CD4-positive, alpha-beta T cell (primary cell): ENCODE results near the gene BDH2. TPM values are rescaled to one million over a fixed set of nuclear protein-coding genes. Genes with fewer than 3 reads are reported as not detected.

ENCODE experiments used
- ATAC-seq: fragments of 200-7000 bp; cut with Tn5 transposase; one replicate; pipeline ENCODE4 v1.10.0; 2022; ENCODE audit warnings: mild to moderate bottlenecking; ENCODE audit not compliant: poor library complexity
- CTCF ChIA-PET: fragments of 350-600 bp; sonication (Branson Sonifier 250); formaldehyde crosslinking; loops from one replicate; lab custom pipeline; 2021; ENCODE audit warnings: antibody characterized with exemption, inconsistent platforms; lab: Charles Lee
- POLR2A ChIA-PET: fragments of 350-600 bp; sonication (Branson Sonifier 250); formaldehyde crosslinking; loops from one replicate; lab custom pipeline; 2021; ENCODE audit warnings: antibody characterized with exemption, inconsistent platforms; lab: Charles Lee
- DNase-seq, 14 experiments: peaks; one replicate each; pipeline ENCODE4 v3.0.0-alpha.2; 2013 to 2020; ENCODE audit warnings: mixed read lengths in 2 of 14
- H3K27ac ChIP-seq, 2 donors: one replicate each; pipeline versions ENCODE4 v1.5.1 to v1.7.0; 2013; ENCODE audit warnings: low read length in 2 of 2, low read depth in 1 of 2, mild to moderate bottlenecking in 1 of 2
- H3K27me3 ChIP-seq, 2 experiments: 1 replicate in 1 of 2; 2 replicates in 1 of 2; pipeline versions ENCODE4 v1.6.1 to v1.7.0; 2013; ENCODE audit warnings: low read length in 2 of 2, control low read depth in 1 of 2, mild to moderate bottlenecking in 1 of 2, moderate library complexity in 1 of 2; ENCODE audit not compliant: insufficient read depth in 2 of 2, control insufficient read depth in 1 of 2
- H3K36me3 ChIP-seq: one replicate; pipeline ENCODE4 v1.6.1; 2013; ENCODE audit warnings: low read length, control low read depth; ENCODE audit not compliant: insufficient read depth
- H3K4me1 ChIP-seq: one replicate; pipeline ENCODE4 v1.6.1; 2013; ENCODE audit warnings: low read length, control low read depth; ENCODE audit not compliant: insufficient read depth
- H3K4me3 ChIP-seq: one replicate; pipeline ENCODE4 v1.5.1; 2013; ENCODE audit warnings: mild to moderate bottlenecking, low read length, moderate library complexity
- H3K9me3 ChIP-seq, 2 experiments: 1 replicate in 1 of 2; 2 replicates in 1 of 2; pipeline versions ENCODE4 v1.6.1 to v1.7.0; 2013; ENCODE audit warnings: low read length in 2 of 2, mild to moderate bottlenecking in 2 of 2, control low read depth in 1 of 2, moderate library complexity in 1 of 2; ENCODE audit not compliant: control insufficient read depth in 1 of 2, insufficient read depth in 1 of 2
- H3K27ac Mint-ChIP-seq: one replicate; pipeline ENCODE4 v1.8.0; 2020; ENCODE audit warnings: mixed read lengths
- H3K27me3 Mint-ChIP-seq: one replicate; pipeline ENCODE4 v1.8.0; 2021; ENCODE audit warnings: mixed read lengths
- H3K36me3 Mint-ChIP-seq: one replicate; pipeline ENCODE4 v1.8.0; 2021; ENCODE audit warnings: low read depth, mixed read lengths
- H3K4me1 Mint-ChIP-seq: one replicate; pipeline ENCODE4 v1.8.0; 2021; ENCODE audit warnings: low read depth, mixed read lengths
- H3K4me3 Mint-ChIP-seq: one replicate; pipeline ENCODE4 v1.8.0; 2020; ENCODE audit warnings: mild to moderate bottlenecking, mixed read lengths
- H3K9me3 Mint-ChIP-seq: one replicate; pipeline ENCODE4 v1.8.0; 2020; ENCODE audit warnings: mixed read lengths
- intact Hi-C, 2 experiments: fragments of 100-400 bp; cut with DNase I in 1 of 2; cut with micrococcal nuclease in 1 of 2; formaldehyde crosslinking; loops; one replicate each; pipeline versions ENCODE4 v1.15.1 to v1.9.0; 2023 to 2025; cut with DNase I, micrococcal nuclease
- total RNA-seq, 174 experiments: library from RNA in 2 of 174; stranded (reverse) in 2 of 174; gene quantifications; one replicate each; pipeline ENCODE4 v1.2.3 and lab custom pipeline; 2021 to 2026
- TF ChIP-seq, protein P1 (sequence below): fragments of 200-600 bp; IDR thresholded peaks from one replicate; pipeline ENCODE4 v1.8.0; 2022; ENCODE audit warnings: antibody characterized with exemption, mild to moderate bottlenecking

BDH2 gene
- total RNA-seq, 2 experiments from 2014 or later = 9.9 to 10.3 TPM

DNA sequence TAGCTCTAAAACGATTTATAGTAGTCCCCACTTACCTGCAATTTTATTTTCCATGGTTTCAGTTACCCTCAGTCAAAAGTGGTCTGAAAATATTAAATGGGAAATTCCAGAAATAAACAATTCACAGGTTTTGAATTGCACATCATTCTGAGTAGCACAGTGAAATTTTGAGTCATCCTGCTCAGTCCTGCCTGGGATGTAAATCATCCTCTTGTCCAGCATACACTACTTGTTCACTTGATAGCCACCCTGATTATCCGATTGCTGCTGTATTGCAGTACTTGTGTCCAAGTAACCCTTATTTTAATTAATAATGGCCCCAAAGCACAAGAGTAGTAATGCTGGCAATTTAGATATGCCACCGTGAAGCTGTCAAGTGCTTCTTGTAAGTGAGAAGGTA lies 23.5 kb upstream of the BDH2 start:
- TF ChIP-seq, protein P1, sequence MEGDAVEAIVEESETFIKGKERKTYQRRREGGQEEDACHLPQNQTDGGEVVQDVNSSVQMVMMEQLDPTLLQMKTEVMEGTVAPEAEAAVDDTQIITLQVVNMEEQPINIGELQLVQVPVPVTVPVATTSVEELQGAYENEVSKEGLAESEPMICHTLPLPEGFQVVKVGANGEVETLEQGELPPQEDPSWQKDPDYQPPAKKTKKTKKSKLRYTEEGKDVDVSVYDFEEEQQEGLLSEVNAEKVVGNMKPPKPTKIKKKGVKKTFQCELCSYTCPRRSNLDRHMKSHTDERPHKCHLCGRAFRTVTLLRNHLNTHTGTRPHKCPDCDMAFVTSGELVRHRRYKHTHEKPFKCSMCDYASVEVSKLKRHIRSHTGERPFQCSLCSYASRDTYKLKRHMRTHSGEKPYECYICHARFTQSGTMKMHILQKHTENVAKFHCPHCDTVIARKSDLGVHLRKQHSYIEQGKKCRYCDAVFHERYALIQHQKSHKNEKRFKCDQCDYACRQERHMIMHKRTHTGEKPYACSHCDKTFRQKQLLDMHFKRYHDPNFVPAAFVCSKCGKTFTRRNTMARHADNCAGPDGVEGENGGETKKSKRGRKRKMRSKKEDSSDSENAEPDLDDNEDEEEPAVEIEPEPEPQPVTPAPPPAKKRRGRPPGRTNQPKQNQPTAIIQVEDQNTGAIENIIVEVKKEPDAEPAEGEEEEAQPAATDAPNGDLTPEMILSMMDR = no peak
- no peak overlapping the region for H3K4me3 Mint-ChIP-seq

DNA sequence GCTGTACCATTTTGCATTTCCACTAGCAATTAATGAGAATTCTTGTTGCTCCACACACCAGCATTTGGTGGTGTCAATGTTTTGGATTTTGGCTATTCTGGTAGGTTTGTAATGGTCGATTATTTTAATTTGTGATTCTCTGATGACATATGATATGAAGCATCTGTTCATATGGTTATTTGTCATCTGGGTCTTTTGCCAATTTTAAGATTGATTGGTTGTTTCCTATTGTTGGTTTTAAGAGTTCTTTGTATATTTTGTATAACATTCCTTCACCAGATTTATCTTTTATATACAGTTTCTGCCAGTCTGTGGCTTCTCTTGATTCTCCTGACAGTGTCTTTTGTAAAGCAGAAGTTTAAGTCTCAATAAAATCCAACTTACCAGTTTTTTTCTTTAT lies 18.5 kb upstream of the BDH2 start:
- no peak overlapping the region for H3K4me3 ChIP-seq
- DNase-seq = no peak
- Mint-ChIP-seq H3K4me1 (no peaks in the 10 kb centered on the region), H3K9me3 (no peaks in the 10 kb centered on the region), H3K36me3 (no peaks in the 10 kb centered on the region), H3K27me3 (no peaks in the 10 kb centered on the region), H3K27ac (no peak overlapping the region), H3K4me3 (no peak overlapping the region)
- no peak overlapping the region for H3K27ac ChIP-seq
- H3K36me3 ChIP-seq = no peaks in the 10 kb centered on the region
- CTCF ChIA-PET = no interaction called here
- no peak for ATAC-seq
- no peaks in the 10 kb centered on the region for H3K4me1 ChIP-seq
- no peaks in the 10 kb centered on the region for H3K9me3 ChIP-seq
- no peaks in the 10 kb centered on the region for H3K27me3 ChIP-seq
- TF ChIP-seq, protein P1 = no peak
- POLR2A ChIA-PET = no interaction called here
- intact Hi-C loops = no loop called here

More for the DNA sequence above, 23.5 kb upstream of the BDH2 start:
- Mint-ChIP-seq H3K4me1 (no peaks in the 10 kb centered on the region), H3K27ac (no peak overlapping the region), H3K27me3 (no peaks in the 10 kb centered on the region), H3K9me3 (peaks cover 9% of the 10 kb centered on the region), H3K36me3 (peaks cover 16% of the 10 kb centered on the region)
- H3K4me3 ChIP-seq = no peak overlapping the region
- no peak overlapping the region for H3K27ac ChIP-seq
- peaks cover 0 to under 1% of the 10 kb centered on the region in 2 experiments for H3K9me3 ChIP-seq
- ATAC-seq (no peak), DNase-seq (no peak)
- no peaks in the 10 kb centered on the region for H3K36me3 ChIP-seq
- intact Hi-C loops = no loop called here
- H3K27me3 ChIP-seq = no peaks in the 10 kb centered on the region
- ChIA-PET POLR2A (interaction anchor here (1.0 kb wide), 1 partner anchor 9 kb away, joined by 3 read pairs; no protein-coding TSS in a partner anchor), CTCF (interaction anchor here (1.4 kb wide), 1 partner anchor 10 kb away, joined by 7 read pairs; no protein-coding TSS in a partner anchor)
- H3K4me1 ChIP-seq = no peaks in the 10 kb centered on the region

DNA sequence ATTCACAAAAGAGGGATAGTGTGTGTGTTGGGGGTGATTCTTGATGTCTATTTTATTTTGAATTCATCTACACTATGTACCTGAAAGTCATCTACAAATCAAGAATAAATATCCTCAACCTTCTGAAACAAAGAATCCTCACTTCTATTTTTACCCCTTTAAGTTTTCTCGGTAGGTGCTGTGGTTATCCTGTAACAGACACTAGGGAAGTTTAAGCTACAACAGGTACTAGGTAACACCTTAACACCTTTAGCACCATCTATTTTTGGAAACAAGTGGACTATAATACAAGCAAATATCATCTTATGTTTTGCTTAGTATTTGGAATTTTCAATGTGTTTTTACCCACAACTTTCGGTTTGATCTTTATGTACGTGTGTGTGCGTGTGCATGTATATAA lies 12.0 kb upstream of the BDH2 start:
- Mint-ChIP-seq H3K27ac (no peak overlapping the region), H3K4me3 (no peak overlapping the region), H3K4me1 (no peaks in the 10 kb centered on the region), H3K36me3 (no peaks in the 10 kb centered on the region), H3K27me3 (no peaks in the 10 kb centered on the region), H3K9me3 (no peaks in the 10 kb centered on the region)
- POLR2A ChIA-PET = interaction anchor here (2.5 kb wide), 1 partner anchor 12 kb away, joined by 8 read pairs; the partner anchor contains the start of gene BDH2
- Histone ChIP-seq H3K36me3 (no peaks in the 10 kb centered on the region), H3K27ac (no peak overlapping the region), H3K4me3 (no peak overlapping the region), H3K27me3 (no peaks in the 10 kb centered on the region), H3K4me1 (no peaks in the 10 kb centered on the region), H3K9me3 (no peaks in the 10 kb centered on the region)
- intact Hi-C loops = no loop called here
- DNase-seq (no peak), ATAC-seq (no peak)
- TF ChIP-seq, protein P1 = no peak
- CTCF ChIA-PET = no interaction called here
